Uterus (tissue), 2 donors: ENCODE measurements around the gene HMGN4.

Experiments used
- CTCF ChIP-seq, 4 experiments: fragments of 200-600 bp in 2 of 4; fragments of 450-650 bp in 2 of 4; sonication (generic) in 2 of 4; IDR thresholded peaks; one replicate each; pipeline ENCODE4 v1.5.1; 2016 to 2019; ENCODE audit warnings: antibody characterized with exemption in 4 of 4, mild to moderate bottlenecking in 2 of 4, moderate library complexity in 1 of 4
- POLR2A ChIP-seq, 2 donors: fragments of 450-650 bp; IDR thresholded peaks; one replicate each; pipeline ENCODE4 v1.6.1; 2016; ENCODE audit warnings: antibody characterized with exemption in 2 of 2, mild to moderate bottlenecking in 1 of 2, moderate library complexity in 1 of 2

- TF ChIP-seq CTCF (IDR thresholded peaks at IDR 0.05) (no peak), POLR2A (IDR thresholded peaks at IDR 0.05) (no peak)
Measured at GRCh38 chr6:26536571-26537159, 1.5 kb upstream of the HMGN4 start.
